ENCODE data around the gene CDH16. TPM values are rescaled to one million over a fixed set of nuclear protein-coding genes. Genes with fewer than 3 reads are reported as not detected.
"Not testable (repeated sequence)": the region's sequence is repeated elsewhere in the genome, so short reads cannot be mapped to it uniquely, and the experiment has no call there.

The CDH16 gene
- total RNA-seq, 1 donor from 2014 or later, result not detected

DNA sequence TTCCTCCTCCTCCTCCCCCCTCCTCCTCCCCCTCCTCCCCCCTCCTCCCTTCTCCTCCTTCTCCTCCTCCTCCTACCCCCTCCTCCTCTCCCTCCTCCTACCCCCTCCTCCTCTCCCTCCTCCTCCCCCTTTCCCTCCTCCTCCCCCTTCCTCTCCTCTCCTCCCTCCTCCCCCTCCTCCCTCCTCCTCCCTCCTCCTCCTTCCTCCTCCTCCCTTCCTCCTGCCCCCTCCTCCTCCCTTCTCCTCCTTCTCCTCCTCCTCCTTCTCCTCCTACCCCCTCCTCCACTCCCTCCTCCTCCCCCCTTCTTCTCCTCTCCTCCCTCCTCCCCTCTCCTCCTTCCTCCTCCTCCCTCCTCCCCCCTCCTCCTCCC is 45.0 kb downstream of the CDH16 start:
- DNase-seq (ENCODE audit: low read depth in 2 of 2), result no peak

- DNase-seq (ENCODE audit: low read depth in 2 of 2), result peak; percentile 83 to 99
Measured at GRCh38 chr16:66872943-66873684, 45.6 kb downstream of the CDH16 start.

GRCh38 chr16:66872559-66872942 is 46.1 kb downstream of the CDH16 start:
- DNase-seq (ENCODE audit: low read depth in 2 of 2), result no peak

DNA sequence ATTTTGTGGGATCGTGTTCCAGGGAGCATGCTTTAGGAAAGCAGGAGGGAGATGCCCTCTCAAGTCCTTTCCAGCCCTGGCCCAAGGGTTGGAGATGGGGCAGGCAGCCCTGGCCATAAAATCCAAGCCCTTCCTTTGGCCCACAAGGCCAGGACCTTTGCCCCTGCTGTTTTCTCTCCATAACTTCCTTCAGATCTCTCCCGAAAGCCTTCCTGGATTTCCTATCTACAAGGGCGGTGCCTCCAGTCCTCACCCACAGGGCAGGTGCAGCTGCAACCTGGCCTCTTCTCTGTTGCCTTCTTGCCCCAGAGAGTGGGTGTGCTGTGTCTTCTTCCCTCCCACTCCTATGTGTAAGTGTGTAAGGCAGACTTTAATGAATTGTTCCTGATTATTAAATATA is 46.8 kb downstream of the CDH16 start:
- no peak for DNase-seq (ENCODE audit: low read depth in 2 of 2)

DNA sequence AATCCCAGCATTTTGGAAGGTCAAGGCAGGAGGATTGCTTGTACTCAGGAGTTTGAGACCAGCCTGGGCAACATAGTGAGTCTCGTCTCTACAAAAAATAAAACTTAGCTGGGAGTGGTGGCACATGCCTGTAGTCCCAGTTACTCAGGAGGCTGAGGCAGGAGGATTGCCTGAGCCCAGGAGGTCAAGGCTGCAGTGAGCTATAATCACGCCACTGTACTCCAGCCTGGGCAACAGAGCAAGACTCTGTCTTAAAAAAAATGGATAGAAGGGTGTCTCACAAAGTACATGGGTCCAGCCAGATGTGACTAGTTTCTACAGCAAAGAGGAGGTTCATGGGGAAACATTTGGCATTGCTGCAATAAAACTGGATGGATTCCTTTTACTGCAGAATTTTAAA is 47.3 kb downstream of the CDH16 start:
- DNase-seq (ENCODE audit: low read depth in 2 of 2), result not testable (repeated sequence)

GRCh38 chr16:66869424-66869823 is 49.3 kb downstream of the CDH16 start:
- no peak for DNase-seq (ENCODE audit: low read depth in 2 of 2)

- DNase-seq (ENCODE audit: low read depth in 2 of 2), result no peak
Measured at GRCh38 chr16:66863707-66864106, 55.0 kb downstream of the CDH16 start.

DNA sequence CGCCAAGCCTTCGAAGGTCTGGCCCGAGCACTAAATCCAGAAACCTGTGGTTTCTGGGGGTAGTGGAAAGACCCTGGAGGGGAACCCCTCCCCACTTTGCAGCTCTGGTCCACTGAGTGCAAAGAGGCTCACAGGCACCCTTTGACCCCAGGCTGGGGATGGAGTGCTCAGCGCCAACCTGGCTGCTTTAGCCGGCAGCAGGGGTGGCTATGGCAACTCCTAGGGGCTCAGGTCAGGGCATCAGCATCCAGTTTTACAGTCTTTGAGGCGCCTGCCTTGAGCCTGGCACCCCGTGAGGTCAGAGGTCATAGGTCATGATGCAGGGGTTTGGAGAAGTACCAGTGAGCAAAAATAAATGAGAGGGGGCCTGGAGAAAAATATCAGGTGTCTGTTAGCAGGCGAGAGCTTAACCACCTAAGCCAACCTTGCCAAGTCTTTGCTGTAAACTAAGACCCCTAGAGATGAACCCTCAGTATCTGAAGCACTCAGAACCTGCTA is 56.6 kb downstream of the CDH16 start:
- DNase-seq (ENCODE audit: low read depth in 2 of 2), result no peak

- DNase-seq (ENCODE audit: low read depth in 2 of 2), result no peak
Measured at GRCh38 chr16:66859397-66860068, 59.2 kb downstream of the CDH16 start.

GRCh38 chr16:66858740-66859396 is 59.8 kb downstream of the CDH16 start:
- DNase-seq (ENCODE audit: low read depth in 2 of 2), result peak; percentile 56 to 89

Other genes with a start within 250 kb of the CDH16 start
- gene CMTM4, start 222.1 kb downstream of the CDH16 start, total RNA-seq, result 5.4 and 7.6 TPM in 2 replicates
- 83.7 and 132 TPM in 2 replicates for gene DYNC1LI2, start 167.3 kb downstream of the CDH16 start, total RNA-seq
- gene TERB1, start 117.3 kb downstream of the CDH16 start, total RNA-seq, result under 0.01 TPM in 1 of 2 replicates, not detected in the other
- gene NAE1, start 87.9 kb downstream of the CDH16 start, total RNA-seq, result 32.5 and 44.7 TPM in 2 replicates
- not detected in 2 replicates for gene CA7, start 74.5 kb downstream of the CDH16 start, total RNA-seq
- gene PDP2, start 38.4 kb downstream of the CDH16 start, total RNA-seq, result 3.9 and 6.7 TPM in 2 replicates
- gene RRAD, start 6.7 kb upstream of the CDH16 start, total RNA-seq, result 0.22 and 0.60 TPM in 2 replicates
- gene CIAO2B, start 15.5 kb upstream of the CDH16 start, total RNA-seq, result 124 and 176 TPM in 2 replicates
- gene CES2, start 16.6 kb upstream of the CDH16 start, total RNA-seq, result 12.7 and 15.9 TPM in 2 replicates
- gene CES3, start 42.4 kb upstream of the CDH16 start, total RNA-seq, result under 0.01 TPM in 1 of 2 replicates, not detected in the other
- 1.1 and 1.2 TPM in 2 replicates for gene CES4A, start 69.7 kb upstream of the CDH16 start, total RNA-seq
- gene CBFB, start 110.3 kb upstream of the CDH16 start, total RNA-seq, result 35.9 and 40.8 TPM in 2 replicates
- gene PHAF1, start 191.1 kb upstream of the CDH16 start, total RNA-seq, result 7.2 and 12.7 TPM in 2 replicates
- 3.5 and 6.3 TPM in 2 replicates for gene B3GNT9, start 232.1 kb upstream of the CDH16 start, total RNA-seq
- 10.7 and 16.3 TPM in 2 replicates for gene TRADD, start 241.0 kb upstream of the CDH16 start, total RNA-seq
- gene FBXL8, start 241.1 kb upstream of the CDH16 start, total RNA-seq, result 4.1 and 5.6 TPM in 2 replicates
- 1.3 and 2.0 TPM in 2 replicates for gene HSF4, start 245.9 kb upstream of the CDH16 start, total RNA-seq